ENCODE data around the gene GEMIN7. TPM values are rescaled to one million over a fixed set of nuclear protein-coding genes. Genes with fewer than 3 reads are reported as not detected.
"Not testable (repeated sequence)": the region's sequence is repeated elsewhere in the genome, so short reads cannot be mapped to it uniquely, and the experiment has no call there.

The GEMIN7 gene
- total RNA-seq, 1 donor from 2014 or later = 7.3 TPM

DNA sequence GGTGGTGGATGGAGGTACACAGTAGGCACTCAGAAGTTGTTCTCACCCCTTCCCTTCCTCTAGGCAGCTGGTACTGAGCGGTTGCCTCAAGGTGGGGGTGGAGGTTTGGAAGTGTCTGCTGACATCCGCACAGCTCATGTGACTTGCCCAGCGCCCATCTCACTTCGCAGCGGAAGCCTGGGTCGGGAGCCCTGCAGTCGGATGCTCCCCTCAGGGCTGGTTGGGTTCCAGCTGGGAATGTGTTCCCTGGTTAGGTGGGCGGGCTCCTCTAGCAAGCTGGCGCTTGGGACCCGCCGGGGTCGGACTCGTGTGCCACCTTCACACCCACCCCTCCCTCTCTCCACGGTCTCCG is 24.1 kb downstream of the GEMIN7 start:
- no peak overlapping the region for H3K9ac ChIP-seq
- no peak overlapping the region for H2AFZ ChIP-seq (replicated peaks)
- H3K9me3 Mint-ChIP-seq = no peaks in the 10 kb centered on the region
- TF ChIP-seq, protein P1, sequence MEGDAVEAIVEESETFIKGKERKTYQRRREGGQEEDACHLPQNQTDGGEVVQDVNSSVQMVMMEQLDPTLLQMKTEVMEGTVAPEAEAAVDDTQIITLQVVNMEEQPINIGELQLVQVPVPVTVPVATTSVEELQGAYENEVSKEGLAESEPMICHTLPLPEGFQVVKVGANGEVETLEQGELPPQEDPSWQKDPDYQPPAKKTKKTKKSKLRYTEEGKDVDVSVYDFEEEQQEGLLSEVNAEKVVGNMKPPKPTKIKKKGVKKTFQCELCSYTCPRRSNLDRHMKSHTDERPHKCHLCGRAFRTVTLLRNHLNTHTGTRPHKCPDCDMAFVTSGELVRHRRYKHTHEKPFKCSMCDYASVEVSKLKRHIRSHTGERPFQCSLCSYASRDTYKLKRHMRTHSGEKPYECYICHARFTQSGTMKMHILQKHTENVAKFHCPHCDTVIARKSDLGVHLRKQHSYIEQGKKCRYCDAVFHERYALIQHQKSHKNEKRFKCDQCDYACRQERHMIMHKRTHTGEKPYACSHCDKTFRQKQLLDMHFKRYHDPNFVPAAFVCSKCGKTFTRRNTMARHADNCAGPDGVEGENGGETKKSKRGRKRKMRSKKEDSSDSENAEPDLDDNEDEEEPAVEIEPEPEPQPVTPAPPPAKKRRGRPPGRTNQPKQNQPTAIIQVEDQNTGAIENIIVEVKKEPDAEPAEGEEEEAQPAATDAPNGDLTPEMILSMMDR (IDR thresholded peaks at IDR 0.05) = no peak
- no peak for TF ChIP-seq EZH2phosphoT487 (IDR thresholded peaks at IDR 0.05)
- TF ChIP-seq EZH2 (IDR thresholded peaks at IDR 0.05) = no peak
- DNase-seq (ENCODE audit: low spot score) = no peak
- peaks cover 95% of the 10 kb centered on the region for H3K79me2 ChIP-seq (ENCODE audit: low read depth)
- H3K36me3 Mint-ChIP-seq = no peaks in the 10 kb centered on the region
- no peak overlapping the region for H3K27ac Mint-ChIP-seq
- H3K4me3 Mint-ChIP-seq = no peak overlapping the region
- H3K36me3 ChIP-seq = no peaks in the 10 kb centered on the region
- peak overlapping the region; percentile 75 for H3K27ac ChIP-seq
- H3K27me3 ChIP-seq = no peaks in the 10 kb centered on the region
- peaks cover 36% of the 10 kb centered on the region for H3K4me1 ChIP-seq
- H3K4me1 Mint-ChIP-seq = peaks cover 67% of the 10 kb centered on the region
- peaks cover 6% of the 10 kb centered on the region for H3K27me3 Mint-ChIP-seq (ENCODE audit: insufficient read depth, low read depth)
- peak overlapping the region; percentile 17 for H3K4me3 ChIP-seq
- H4K20me1 ChIP-seq (ENCODE audit: low read depth) = peaks cover 100% of the 10 kb centered on the region
- H3K4me2 ChIP-seq = peak overlapping the region; percentile 61
- peaks cover 23% of the 10 kb centered on the region for H3F3A ChIP-seq (ENCODE audit: low read depth)
- no peaks in the 10 kb centered on the region for H3K9me3 ChIP-seq (ENCODE audit: low read depth)

DNA sequence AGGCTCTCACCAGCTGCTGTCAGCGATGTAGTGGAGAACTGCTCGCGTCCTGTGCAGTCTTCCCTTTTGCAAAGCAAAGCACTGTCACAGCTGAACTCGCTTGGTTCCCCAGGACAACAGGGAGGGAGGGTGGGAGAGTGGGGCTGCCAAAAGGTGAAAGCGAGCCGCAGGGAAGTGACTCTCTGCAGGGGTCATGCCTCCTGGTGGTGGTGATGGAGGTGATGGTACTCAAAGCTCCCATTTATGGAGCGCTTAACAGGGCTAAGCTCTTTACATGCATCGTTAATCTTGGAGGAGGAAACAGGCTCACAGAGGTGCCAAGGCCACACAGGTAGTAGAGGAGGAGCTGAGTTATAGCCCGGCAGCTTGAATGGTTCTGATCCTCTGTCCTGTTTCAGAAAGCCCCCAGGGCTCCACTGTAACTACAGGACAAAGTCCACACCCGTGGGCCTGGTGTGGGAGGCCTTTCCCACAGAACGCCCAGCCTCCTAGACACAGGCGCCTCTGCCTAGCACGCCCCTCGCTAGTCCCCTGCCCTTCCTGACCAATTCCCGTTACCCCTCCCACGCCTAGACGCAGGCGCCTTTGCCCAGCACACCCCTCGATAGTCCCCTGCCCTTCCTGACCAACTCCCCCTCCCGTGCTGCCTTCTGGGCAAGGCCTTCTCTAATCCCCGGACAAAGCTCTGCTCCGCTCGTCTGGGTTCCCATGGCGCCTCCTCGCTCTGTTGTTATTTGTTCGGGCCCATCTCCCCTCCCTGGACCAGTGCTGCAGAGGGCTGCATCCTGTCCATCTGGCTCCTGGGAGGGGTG is 24.7 kb downstream of the GEMIN7 start:
- H4K20me1 ChIP-seq (ENCODE audit: low read depth) = peaks cover 100% of the 10 kb centered on the region
- H3K9ac ChIP-seq = no peak overlapping the region
- H3K4me3 ChIP-seq = peak overlapping the region; percentile 17
- H2AFZ ChIP-seq (replicated peaks) = no peak overlapping the region
- no peaks in the 10 kb centered on the region for H3K36me3 ChIP-seq
- peak overlapping the region; percentile 39 for H3K4me3 Mint-ChIP-seq
- peaks cover 62% of the 10 kb centered on the region for H3K4me1 Mint-ChIP-seq
- peak overlapping the region; percentile 61 for H3K4me2 ChIP-seq
- H3K4me1 ChIP-seq = peaks cover 36% of the 10 kb centered on the region
- H3K36me3 Mint-ChIP-seq = no peaks in the 10 kb centered on the region
- no peaks in the 10 kb centered on the region for H3K9me3 Mint-ChIP-seq
- H3K27ac ChIP-seq = peak overlapping the region; percentile 75
- peak; percentile 94 for DNase-seq (ENCODE audit: low spot score)
- no peaks in the 10 kb centered on the region for H3K9me3 ChIP-seq (ENCODE audit: low read depth)
- TF ChIP-seq, protein P1 (IDR thresholded peaks at IDR 0.05) = peak; percentile 14
- TF ChIP-seq EZH2 (IDR thresholded peaks at IDR 0.05) = no peak
- TF ChIP-seq EZH2phosphoT487 (IDR thresholded peaks at IDR 0.05) = no peak
- H3K27ac Mint-ChIP-seq = peak overlapping the region; percentile 74
- no peaks in the 10 kb centered on the region for H3K27me3 ChIP-seq
- peaks cover 23% of the 10 kb centered on the region for H3F3A ChIP-seq (ENCODE audit: low read depth)
- peaks cover 6% of the 10 kb centered on the region for H3K27me3 Mint-ChIP-seq (ENCODE audit: insufficient read depth, low read depth)
- H3K79me2 ChIP-seq (ENCODE audit: low read depth) = peaks cover 95% of the 10 kb centered on the region

DNA sequence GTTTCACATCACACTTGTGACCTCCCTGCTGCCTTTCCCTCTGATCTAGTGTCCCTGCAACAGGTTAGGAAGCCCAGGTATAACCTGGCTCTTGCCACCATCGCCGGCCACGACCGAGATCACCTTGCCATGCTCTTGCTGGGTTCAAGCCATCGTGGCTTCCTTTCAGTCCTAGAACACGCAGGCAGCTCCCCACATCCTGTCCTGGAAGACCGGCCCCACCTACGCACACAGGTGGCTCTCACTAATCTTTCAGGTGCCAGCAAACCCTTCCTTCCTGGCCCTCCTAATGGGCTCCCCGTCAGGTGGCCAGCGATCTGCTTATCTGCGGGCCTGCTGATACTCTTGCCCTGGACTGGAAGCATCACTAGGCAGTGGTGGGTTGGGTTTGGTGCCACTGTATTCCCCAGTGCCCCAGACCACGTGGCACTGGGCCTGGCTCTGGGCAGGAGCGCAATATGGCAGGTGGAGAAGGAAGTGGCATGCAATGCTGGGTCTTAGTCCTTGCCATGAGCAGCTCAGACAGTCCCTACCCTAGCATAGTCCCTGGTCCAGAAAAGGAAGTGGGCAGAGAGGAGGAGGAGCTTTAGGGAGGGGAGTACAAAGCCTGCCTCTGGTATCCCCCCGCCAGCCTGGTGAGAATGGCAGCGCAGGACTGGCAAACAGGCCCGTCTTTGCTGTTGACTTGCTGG is 25.7 kb downstream of the GEMIN7 start:
- no peak for DNase-seq (ENCODE audit: low spot score)
- Histone ChIP-seq H3K36me3 (no peaks in the 10 kb centered on the region), H3K79me2 (ENCODE audit: low read depth) (peaks cover 95% of the 10 kb centered on the region), H3K9ac (no peak overlapping the region), H4K20me1 (ENCODE audit: low read depth) (peaks cover 100% of the 10 kb centered on the region), H3K4me3 (peak overlapping the region; percentile 17), H3K27me3 (no peaks in the 10 kb centered on the region), H3K4me1 (peaks cover 28% of the 10 kb centered on the region), H3K27ac (peak overlapping the region; percentile 75), H3K4me2 (peak overlapping the region; percentile 61), H3F3A (ENCODE audit: low read depth) (peaks cover 23% of the 10 kb centered on the region), H3K9me3 (ENCODE audit: low read depth) (no peaks in the 10 kb centered on the region), H2AFZ (replicated peaks) (no peak overlapping the region)
- Mint-ChIP-seq H3K36me3 (peaks cover 5% of the 10 kb centered on the region), H3K4me3 (no peak overlapping the region), H3K27me3 (ENCODE audit: insufficient read depth, low read depth) (peaks cover 6% of the 10 kb centered on the region), H3K27ac (peak overlapping the region; percentile 74), H3K9me3 (no peaks in the 10 kb centered on the region), H3K4me1 (peaks cover 51% of the 10 kb centered on the region)
- TF ChIP-seq EZH2phosphoT487 (IDR thresholded peaks at IDR 0.05) (no peak), EZH2 (IDR thresholded peaks at IDR 0.05) (no peak)
- TF ChIP-seq, protein P1 (IDR thresholded peaks at IDR 0.05) = no peak

DNA sequence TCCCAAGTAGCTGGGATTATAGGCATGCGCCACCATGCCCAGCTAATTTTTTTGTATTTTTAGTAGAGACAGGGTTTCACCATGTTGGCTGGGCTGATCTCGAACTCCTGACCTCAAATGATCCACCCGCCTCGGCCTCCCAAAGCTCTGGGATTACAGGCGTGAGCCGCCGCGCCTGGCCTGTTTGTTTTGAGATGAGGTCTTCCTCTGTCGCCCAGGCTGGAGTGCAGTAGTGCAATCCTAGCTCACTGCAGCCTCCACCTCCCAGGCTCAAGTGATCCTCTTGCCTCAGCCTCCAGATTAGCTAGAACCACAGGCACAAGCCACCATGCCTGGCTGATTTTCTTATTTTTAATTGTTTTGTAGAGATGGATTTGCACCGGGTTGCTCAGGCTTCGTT is 27.3 kb downstream of the GEMIN7 start:
- Histone ChIP-seq H4K20me1 (ENCODE audit: low read depth) (peaks cover 100% of the 10 kb centered on the region), H3K4me1 (peaks cover 25% of the 10 kb centered on the region), H3K79me2 (ENCODE audit: low read depth) (peaks cover 95% of the 10 kb centered on the region), H3F3A (ENCODE audit: low read depth) (peaks cover 23% of the 10 kb centered on the region)
- H3K9me3 Mint-ChIP-seq; H3K4me3 ChIP-seq; H3K27ac ChIP-seq; H3K36me3 Mint-ChIP-seq; H3K4me2 ChIP-seq; H3K9me3 ChIP-seq (ENCODE audit: low read depth); H3K27me3 Mint-ChIP-seq (ENCODE audit: insufficient read depth, low read depth); H3K4me3 Mint-ChIP-seq; H3K9ac ChIP-seq; H3K27me3 ChIP-seq; H3K27ac Mint-ChIP-seq; DNase-seq (ENCODE audit: low spot score); H2AFZ ChIP-seq (replicated peaks); H3K36me3 ChIP-seq: not testable (repeated sequence)
- H3K4me1 Mint-ChIP-seq = peaks cover 36% of the 10 kb centered on the region

All from neural progenitor cell (in vitro differentiated cells).